SW480 (cell line): ENCODE measurements around the gene MTLN.
"Not testable (repeated sequence)": the region's sequence is repeated elsewhere in the genome, so short reads cannot be mapped to it uniquely, and the experiment has no call there.

Experiments
- DNase-seq: peaks from one replicate; pipeline ENCODE4 v3.0.0-alpha.2; 2016; ENCODE audit warnings: low spot score

MTLN gene, protein sequence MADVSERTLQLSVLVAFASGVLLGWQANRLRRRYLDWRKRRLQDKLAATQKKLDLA

DNA sequence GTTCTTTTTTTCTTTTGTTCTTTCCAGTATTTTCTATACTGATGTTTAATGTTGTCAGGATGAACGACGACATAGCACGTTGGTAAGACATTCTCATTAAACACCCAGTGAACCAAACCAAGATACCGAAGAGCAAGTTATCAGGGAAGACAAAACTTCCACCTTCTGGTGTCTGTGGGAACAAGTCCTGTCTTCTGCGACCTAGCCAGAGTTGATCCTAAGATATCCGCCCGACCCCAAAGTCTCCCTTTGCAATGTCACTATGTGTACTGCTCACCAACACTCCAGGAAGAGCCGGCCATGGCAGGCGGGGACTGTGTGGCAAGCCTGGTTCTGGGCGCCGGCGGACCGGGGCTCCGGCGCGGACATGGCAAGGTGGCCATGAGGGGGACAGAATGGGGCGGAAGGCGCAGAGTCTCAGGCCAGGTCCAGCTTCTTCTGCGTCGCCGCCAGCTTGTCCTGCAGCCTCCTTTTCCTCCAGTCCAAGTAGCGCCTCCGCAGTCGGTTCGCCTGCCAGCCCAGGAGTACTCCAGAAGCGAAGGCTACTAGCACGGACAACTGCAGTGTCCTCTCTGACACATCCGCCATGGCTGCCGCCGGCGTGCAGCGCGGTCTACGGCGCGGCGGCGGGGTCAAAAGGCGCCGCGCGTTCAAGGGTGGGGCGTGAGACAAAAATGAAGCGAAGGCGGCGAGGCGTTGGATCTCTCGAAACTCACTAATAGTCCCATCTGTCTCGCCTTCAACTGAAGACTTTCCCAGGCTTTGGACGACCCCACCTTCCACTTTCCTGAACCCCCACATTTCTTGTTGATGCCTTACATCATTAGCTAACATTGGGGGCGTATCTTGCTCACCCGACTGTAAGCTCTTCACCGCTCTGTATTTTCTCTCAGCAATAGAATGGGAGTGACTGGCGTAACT, at the start of gene MTLN:
TSS of gene MTLN (minus strand) at position 610 of the 921 bp plus-strand sequence. CDS start at position 588, 22 bp downstream.
- peak; percentile 76 for DNase-seq

DNA sequence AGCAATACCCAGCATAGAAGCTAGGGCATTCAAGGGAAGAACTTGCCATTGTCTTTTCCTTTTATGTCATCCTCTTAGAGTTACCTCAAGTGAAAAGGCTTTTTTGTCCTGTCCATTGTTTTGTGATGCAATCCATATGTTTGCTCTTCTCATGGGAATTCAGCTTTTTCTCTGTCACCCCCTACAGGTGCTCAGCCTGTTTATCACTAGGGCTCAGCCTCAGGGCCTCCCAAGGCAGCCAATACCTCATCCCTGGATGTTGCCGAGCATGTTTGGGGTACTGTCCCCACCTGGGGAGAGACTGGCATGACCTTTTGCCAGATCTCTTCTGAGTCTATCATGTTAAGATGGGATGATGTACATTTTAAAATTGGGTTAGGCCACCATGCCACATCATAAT, 49.6 kb upstream of the MTLN start:
- not testable (repeated sequence) for DNase-seq

DNA sequence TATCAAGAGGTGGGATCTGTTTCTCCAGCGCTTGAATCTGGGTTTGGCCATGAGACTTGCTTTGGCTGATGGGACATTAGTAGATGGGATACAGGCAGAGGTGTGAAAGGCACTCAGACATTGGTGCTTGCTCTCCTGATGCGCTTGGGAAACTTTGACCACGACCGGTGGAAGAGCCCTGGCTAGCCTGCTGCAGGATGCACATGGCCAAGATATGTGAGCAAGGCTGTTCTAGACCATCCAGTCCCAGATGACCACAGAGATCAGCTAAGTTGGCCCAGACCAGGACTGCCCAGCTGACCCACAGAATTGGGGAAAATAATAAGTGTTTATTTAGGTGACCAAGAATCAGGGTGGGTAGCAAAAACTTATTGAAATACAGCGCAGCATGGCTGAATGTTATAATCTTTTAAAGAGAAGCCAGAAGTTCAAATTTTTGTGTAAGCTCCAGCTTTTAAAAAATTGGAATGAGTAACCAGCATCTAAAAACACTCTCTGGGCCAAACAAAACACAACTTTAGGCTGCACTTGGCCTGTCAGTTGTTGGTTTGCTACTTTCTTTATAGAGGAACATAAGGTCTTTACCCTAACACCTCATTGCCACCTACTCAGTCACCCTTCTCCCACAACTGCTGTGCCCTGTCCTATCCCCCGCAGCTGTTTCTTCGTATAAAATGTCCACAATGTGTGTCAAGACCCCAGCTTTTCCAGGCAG, 35.9 kb upstream of the MTLN start:
- DNase-seq, result not testable (repeated sequence)

DNA sequence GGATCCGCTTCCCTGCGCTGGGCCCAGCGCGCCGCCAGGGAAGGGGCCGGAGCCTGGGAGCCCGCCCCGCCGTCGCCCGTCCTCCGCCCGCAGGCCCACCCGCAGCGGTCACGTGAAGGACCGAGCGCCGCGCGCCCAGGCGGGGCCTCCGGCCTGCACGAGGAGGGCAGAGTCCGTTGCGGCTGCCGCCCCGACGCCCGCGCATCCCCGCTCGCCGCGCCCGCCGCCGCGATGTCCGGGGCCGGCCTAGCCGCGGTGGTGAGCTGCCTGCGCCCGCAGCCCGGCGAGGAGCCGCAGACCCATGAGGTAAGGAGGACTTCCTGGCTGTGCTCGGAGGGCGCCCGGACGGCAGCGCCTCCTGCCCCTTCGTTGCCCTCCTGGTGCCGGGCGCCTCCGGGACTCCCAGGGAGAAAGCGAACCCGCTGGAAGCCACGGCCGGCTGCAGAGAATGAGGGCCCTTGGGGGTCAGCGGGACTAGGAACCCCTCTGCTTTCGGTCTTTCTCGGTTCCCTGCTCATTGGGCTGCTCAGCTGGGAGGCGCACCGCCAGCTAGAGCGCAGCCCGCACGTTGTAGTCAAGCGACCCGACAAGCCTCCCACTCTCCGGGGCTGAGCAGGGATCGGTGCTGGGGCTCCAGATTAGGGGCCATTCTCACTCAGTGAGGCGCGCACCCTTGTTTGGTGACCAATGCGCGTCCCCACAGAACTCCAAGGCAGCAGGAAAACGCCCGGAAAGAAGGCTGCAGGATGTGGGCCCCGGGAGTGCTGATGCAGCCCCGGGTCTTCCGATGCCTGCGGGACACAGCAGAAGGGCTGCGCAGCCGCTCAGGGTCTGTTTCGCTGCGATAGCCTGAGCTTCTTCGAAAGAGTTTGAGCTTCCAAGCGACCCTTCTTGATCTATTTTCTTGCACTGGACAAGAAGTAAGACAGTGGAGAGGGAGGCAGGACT, 33.4 kb upstream of the MTLN start:
- not testable (repeated sequence) for DNase-seq

DNA sequence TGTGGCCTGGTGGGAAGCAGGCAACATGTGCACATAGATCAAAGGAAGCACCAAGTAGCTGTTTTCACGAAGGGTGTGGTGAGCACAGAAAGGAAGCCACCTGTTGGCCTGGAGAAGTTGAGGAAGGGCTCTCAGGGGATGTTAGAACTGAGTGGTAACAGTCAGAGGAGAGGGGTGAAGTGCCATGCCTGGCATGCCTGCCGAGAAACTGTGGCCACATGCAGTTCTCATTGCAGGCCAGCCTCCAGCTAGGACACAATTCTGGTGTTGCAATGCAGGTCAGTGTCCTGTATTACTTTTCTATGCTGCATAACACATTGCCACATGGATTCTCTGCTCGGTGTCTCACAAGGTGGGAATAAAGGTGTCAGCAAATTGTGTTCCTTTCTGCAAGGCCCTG, 30.9 kb upstream of the MTLN start:
- DNase-seq, result not testable (repeated sequence)

DNA sequence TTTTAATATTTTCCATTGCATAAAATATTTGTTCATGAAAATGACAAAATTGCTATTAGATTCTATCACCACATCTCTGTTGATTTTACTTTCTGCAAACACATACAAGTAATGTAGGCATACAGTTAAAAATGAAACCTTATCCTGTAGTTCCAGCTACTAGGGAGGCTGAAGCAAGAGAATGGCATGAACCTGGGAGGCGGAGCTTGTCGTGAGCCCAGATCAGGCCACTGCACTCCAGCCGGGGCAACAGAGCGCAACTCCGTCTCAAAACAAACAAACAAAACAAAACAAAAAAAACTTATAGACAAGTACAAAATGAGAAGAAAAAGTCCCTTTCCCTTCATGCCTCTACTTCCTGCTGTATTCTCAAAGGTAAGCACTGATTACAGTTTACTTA, 22.2 kb upstream of the MTLN start:
- DNase-seq, result not testable (repeated sequence)

DNA sequence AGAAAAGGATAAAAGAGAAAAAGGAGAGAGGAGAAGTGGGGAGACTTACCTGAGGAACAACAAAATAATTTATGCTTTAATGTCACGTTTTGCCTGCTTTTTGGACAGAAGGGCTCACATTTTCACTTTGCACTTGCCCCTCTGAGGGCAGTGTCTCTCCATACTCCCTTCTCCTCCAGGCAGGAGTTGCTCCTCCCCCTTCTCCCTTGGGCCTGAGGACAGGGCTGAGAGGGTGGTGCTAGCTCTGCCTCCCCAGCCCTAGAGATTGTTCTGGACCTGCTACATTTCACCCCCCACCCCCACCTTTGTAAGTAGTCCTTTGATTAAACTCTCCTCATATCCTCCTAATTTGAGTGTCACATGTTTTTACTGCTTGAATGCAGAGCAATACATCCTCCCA, 17.5 kb upstream of the MTLN start:
- not testable (repeated sequence) for DNase-seq

DNA sequence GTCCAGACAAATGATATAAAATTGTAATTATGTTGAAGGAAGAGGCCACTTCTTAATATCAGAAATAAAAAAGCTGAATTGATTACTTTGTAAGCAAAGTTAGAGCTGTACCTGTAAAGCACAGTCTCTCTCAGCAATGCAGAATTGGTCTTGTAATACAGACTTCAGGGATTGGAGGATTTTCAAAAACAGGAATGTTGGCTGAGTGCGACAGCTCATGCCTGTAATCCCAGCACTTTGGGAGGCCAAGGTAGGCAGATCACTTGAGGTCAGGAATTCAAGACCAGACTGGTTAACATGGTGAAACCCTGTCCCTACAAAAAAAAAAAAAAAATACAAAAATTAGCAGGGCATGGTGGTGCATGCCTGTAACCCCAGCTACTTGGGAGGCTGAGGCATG, 10.3 kb upstream of the MTLN start:
- DNase-seq, result not testable (repeated sequence)

DNA sequence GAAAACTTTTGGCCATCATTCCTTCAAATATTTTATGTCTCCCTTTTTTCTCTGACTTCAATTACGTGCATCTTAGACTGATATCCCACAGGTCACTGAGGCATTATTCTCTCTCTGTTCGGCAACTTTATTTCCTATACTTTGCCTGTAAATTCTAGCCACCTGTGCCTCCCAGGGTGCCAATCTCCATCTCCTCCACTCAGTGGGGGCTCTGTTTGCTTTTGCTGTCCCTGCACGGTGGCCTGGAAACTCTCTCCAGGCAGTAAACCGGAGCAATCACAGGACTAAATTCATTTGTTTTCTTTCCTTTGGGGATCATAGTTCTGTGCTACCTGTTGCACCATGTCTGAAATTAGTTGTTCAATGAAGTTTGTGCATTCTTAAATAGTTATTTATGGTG, 9.6 kb upstream of the MTLN start:
- no peak for DNase-seq

DNA sequence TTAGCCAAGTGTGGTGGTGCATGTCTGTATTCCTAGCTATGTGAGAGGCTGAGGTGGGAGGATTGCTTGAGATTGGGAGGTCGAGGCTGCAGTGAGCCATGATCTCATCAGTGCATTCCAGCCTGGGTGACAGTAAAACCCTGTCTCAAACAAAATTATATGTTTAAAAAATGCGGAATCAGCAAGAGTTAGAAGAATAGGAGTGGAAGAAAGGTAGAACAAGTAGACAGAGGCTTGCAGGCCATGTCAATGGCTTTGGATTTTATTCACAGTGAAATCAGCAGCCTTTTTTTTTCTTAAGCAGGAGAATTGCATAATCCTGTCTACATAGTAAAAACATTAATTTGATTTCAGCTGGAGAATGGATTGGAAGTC, 7.8 kb upstream of the MTLN start:
- DNase-seq, result no peak

DNA sequence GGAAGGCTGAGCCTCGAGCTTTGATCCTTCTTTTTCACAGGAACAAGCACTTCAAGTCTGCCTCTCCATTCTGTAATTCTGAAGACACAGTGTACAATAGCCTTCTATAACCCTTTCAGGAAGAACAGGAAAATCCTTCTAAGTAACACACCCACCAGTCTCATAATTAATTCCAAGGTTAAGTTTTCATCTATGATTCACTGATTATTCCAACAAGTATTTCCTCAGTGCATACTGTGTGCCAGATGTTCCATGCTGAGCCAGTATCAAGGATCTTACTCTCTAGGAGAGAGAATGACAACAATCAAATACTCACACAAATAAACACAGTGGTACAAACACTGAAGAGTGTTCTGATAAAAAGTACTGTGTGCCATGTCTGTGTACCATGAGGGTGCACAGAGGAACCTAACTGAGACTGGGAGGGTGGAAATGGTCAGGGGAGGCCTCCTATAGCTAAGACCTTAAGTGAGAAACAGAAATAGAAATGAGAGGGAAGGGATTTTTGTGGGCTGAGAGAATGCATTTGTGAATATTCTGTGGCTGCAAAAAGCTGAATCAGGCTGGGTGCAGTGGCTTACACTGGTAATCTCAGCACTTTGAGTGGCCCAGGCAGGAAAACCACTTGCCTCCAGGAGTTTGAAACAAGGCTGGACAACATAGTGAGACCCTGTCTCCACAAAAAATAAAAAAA, 7.3 kb upstream of the MTLN start:
- DNase-seq, result no peak

DNA sequence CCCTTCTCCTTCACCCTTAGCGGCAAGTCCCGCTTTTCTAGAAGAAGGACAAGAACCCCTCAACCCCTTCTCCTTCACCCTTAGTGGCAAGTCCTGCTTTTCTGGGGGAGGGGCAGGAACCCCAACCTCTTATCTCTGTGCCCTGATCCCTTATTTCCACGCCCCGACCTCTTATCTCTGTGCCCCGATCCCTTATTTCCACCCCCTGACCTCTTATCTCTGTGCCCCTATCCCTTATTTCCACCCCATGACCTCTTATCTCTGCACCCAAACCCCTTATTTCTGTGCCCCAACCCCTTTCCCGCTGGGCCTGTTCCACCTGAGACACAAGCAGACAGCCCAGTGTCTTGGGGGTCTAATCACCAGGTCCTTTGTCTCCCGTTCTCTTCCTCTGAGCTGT, 6.5 kb upstream of the MTLN start:
- not testable (repeated sequence) for DNase-seq

DNA sequence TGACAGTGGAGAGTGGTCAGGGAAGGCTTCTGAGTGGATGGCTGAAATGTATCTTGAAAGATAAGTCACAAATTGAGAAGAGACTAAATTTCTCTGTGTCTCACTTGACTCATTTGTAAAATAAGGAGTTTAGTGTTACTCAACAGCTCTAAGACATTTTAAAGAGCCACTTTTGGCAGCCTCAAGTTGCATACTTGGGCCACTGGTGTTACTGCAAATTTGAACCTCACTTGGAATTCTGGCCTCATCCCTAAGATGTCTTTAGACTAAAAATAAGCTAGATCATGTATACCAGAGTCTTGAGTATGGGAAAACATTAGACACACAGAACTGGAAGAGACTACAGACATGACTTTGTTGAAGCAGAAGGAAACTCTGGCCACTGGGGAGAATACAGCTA, 4.5 kb upstream of the MTLN start:
- DNase-seq, result no peak

DNA sequence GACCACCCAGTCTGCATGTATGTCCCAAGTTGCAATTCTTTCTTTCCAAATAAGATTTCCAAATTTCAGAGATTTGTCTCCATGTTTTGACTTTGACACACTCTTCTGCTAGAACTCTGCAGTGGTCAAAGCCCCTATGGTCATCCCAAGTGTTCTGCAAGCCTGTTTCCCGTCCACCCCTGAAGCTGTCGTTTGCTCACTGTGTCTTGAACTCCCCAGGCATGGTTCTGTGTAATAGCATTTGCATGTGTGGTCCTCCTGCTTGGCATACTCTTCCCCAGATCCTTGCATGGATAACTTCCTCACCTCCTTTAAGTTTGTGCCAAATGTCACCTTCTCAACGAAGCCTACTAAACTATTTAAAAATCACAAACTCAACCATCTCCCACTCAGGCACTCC, 3.9 kb upstream of the MTLN start:
- DNase-seq, result no peak

DNA sequence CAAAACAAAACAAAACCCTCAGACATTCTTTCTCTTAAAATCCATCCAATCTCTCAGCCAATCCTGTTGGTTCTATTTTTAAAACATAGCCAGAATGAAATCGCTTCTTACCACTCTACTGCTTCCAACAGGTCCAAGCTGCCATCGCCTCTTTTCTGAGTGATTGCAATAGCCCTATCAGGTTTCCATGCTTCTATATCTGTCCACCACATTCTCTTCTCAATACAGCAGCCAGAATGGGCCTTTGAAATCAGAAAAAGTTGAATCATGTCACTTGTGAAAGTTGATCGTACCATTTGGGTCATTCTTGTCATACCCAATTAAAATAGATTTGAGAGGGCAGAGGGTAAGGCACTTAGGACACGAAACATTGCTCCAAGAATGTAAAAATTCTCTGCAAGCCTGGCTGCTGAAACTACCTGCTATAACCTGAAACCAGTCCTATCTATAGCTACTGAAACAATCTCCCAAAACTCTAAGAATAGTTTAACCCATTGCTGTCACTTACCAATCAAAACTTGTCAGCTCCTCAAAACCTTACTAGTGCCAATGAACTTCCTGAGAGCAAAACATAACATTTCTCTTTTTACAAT, 3.3 kb upstream of the MTLN start:
- DNase-seq, result no peak

DNA sequence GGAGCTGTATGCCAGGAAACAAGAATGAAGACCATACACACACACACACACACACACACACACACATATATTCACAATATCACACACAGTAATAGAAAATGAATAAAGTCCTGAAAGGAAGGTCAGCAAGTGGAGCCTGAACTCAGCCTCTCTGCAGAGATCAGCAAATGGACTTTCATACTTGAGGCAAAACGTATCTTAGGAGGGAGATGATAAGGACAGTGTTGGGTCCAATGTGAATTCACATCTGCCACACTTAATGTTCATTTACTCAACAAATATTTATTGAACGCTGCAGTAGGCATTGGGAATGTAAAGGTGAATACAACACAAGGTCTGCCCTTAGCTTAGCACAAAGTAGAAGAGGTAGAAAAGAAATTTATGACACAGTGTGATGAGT, 2.7 kb upstream of the MTLN start:
- no peak for DNase-seq

DNA sequence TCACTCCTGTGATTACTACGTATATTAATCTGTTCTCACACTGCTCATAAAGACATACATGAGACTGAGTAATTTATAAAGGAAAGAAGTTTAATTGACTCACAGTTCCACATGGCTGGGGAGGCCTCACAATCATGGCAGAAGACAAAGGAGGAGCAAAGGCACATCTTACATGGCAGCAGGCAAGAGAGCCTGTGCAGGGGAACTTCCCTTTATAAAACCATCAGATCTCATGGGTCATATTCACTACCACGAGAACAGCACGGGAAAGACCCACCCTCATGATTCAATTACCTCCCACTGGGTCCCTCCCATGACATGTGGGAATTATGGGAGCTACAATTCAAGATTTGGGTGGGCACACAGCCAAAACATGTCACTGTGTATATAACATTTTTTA, 1.2 kb upstream of the MTLN start:
- DNase-seq, result not testable (repeated sequence)

DNA sequence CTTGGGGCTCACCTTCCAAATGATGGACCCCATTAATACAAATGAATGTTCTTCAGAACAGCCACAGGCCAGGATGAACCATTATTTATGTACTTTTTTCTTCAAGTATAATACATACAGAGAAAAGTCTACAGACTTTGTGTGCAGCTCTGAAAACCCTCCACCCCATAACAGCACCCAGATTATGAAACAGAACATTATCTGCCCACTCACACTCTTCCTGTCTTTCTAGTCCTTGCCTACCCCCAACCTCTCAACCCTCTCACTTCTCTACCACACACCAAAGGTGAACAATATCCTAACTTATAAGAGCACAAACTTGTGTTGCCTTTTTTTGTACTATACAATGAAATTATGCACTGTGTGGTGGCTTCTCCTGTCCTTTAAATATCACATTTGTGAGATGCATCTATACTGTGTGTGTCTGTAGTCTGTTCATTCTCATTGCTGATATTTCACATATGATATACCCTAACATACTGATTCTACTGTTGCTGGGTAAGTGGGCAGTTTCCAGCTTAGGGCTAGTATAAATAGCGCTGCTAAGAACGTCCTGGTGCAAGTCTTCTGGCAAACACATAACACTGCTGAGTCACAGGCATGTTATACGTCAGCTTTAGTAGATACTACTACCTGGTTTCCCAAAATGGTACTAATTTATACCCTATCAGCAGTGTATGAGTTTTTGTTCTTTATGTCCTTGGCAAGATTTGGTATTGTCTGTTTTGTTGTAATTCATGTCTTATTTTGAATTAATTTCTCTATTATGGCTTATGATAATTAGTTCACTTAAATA, 6.5 kb downstream of the MTLN start:
- no peak for DNase-seq

DNA sequence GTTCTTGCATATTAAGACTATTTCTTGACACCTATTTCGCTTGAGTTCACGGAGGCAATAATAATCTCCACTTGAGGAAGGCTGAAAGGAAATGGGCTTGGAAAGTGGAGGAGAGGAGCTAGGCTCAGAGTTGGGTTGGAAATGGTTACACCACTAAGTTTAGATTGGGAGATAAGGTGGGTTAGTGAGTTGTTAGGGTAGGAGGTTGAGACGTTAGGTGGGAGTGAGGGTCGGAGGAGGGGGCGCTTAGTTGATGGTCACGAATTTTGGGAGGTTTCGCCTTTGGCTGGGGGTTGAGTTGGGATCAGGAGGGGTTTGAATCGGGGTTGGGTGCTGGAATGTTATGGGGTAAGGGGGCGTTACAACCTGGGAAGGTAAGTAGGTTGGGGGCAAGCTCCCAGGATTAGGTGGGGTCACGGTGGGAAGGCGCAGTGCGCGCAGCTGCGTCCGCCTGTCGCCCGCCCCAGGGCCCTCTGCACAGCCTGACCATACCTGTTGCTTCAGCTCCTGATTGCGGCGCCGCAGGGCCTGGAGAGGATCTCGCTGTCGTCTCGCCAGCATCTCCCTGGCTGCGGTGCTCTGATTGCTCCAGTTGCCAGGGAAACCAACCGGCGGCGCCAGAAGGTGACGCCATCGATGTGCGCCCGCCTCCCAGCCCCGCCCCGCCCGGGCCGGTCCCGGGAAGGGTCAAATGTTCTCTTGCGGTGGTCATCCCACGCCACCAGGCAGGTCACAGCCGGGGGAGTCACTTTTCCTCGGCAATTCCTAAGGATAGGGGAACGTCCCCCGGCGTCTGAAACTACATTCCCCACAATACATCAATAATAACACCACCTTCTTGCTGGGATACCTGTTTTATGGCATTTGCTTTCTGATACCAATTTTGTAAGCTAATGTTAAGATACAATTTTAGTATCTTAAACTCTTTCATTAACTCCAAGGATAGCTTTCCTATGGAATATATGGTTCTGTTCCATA, 7.7 kb downstream of the MTLN start, which contains the start of gene NPHP1:
TSS of gene NPHP1 (minus strand) at position 606 of the 978 bp plus-strand sequence. CDS start at position 561, 45 bp downstream.
- DNase-seq, result peak; percentile 83
